ENCODE data around the gene COX8A.
"Not testable (repeated sequence)": the region's sequence is repeated elsewhere in the genome, so short reads cannot be mapped to it uniquely, and the experiment has no call there.

The COX8A gene, protein sequence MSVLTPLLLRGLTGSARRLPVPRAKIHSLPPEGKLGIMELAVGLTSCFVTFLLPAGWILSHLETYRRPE

GRCh38 chr11:63974259-63975143 lies at the start of gene COX8A:
Gene COX8A (plus strand): TSS chr11:63974620. CDS start chr11:63974681, 61 bp downstream.
- DNase-seq: peak; percentile 70 to 99 (median 96)

- no peak for DNase-seq
These were observed 44.8 kb upstream of the COX8A start for GRCh38 chr11:63929616-63930015.

DNA sequence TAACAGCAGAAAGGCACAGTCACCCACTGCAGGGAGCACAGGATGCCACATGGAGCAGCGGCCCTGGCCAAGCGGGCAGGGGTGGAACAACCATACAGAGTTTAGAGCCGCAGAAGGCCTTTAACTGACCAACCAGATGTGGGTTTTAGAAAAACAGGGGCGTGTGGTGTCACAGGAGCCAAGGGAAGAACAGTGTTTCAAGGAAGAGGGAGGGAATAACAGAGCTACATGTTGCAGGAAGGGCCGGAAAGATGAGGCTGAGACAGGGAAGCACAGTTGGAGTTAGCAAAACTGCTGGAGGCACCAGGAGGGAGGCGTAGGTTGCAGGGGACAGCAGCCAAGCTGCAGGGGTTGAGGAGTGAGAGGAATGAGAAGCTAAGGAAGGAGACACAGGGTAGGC lies 43.4 kb upstream of the COX8A start:
- no peak for DNase-seq

- no peak for DNase-seq
These were observed 42.5 kb upstream of the COX8A start for GRCh38 chr11:63931876-63932275.

DNA sequence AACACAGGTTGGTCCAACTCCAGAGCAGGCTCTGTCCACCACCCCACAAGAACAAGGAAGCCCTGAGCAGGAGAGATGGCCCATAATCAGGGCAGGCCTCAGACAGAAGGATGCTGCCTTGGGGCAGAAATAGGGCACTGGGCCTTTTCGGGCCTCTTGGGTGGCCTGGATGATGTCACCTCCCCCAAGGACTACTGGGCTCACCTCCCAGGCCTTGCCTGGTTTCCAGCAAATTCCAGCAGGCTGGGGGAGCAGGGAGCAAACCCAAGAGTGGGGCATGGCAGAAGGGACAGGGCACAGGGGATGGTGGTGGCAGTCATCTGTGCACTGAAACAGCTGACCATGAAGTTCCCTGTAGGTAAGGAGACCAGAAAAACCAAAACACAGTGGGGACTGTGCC lies 41.0 kb upstream of the COX8A start:
- peak in 9 of 14 donors; percentile 12 to 75 (median 40) for DNase-seq

DNA sequence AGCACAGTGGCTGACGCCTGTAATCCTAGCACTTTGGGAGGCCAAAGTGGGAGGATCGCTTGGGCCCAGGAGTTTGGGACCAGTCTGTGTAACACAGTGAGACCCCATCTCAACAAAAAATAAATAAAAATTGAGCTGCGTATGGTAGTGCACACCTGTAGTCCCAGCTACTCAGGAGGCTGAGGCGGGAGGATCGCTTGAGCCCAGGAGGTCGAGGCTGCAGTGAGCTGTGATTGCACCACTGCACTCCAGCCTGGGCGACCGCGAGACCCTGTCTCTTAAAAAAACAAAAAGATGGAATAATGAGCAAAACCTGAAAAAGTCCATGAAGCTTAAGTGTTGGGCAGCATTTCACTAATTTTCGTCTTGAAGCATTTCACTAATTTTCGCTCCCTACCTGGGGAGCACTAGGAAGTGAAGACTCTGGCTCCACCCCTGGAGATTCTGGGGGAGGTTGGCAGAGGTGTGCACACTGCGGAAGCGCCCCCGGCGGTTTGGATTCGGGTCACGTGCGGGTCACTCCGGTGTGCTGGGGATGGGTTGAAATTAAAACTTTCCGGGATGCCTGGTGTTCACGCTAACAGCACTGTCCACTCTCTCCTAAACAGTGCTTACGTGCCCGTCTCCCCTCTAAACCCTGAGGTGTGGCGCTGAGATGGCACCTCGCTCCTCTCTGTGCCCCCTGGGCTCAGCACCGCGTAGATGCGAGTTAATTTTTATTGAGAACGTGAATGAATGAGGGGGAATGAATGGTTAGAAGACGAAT lies 36.5 kb upstream of the COX8A start:
- DNase-seq: no peak

- peak in 12 of 14 donors; percentile 64 to 97 (median 82) for DNase-seq
These were observed 35.7 kb upstream of the COX8A start, which contains the start of gene NAA40 for GRCh38 chr11:63938479-63939396. Gene NAA40 (plus strand): TSS chr11:63939002. CDS start chr11:63939097, 95 bp downstream.

DNA sequence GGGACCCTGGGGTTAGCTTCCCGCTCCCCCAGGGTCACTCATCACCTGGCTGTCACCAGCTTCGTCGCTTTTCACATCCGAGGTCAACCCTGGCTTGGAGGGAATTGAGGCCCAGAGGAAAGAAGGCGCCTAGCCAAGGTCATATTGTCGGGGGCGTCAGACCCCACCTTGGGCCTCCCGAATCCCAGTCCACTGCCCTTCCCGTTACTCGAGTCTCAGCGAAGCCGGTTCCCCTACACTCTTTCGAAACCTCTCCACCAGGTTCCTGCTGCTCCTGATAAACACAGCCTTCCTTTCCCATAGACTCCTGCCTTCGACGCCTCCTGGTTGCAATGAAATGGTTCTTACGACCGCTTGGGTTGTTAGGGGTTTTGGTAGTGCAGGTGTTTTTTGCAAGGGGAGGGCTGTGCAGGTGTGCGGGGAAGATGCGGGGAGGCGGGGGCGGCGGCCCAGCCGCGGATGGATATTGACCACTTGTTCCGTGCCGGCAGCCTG lies 35.0 kb upstream of the COX8A start:
- DNase-seq: peak in 6 of 14 donors; percentile 9 to 53 (median 46)

- DNase-seq: no peak
These were observed 33.6 kb upstream of the COX8A start for GRCh38 chr11:63940786-63941185.

- no peak for DNase-seq
These were observed 32.5 kb upstream of the COX8A start for GRCh38 chr11:63941901-63942300.

DNA sequence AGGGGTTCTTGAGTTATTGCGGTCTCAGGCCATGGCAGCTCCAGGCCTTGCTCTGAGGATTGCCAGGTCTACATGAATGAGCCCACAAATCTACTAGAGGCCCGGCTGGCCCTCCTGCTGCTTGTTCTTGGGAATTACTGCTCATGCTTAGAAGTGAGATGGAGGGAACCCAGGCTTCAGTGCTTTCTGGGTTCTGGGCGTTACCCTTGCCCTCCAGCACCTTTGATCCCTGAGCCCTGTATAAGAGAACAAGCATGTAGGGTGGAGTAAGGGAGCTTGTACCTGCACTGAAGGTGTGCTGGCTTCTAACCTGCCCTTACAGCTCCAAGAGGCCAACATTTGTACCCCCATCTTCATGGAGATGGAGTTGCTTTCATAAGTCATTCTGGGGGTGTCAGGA lies 31.6 kb upstream of the COX8A start:
- DNase-seq: no peak

DNA sequence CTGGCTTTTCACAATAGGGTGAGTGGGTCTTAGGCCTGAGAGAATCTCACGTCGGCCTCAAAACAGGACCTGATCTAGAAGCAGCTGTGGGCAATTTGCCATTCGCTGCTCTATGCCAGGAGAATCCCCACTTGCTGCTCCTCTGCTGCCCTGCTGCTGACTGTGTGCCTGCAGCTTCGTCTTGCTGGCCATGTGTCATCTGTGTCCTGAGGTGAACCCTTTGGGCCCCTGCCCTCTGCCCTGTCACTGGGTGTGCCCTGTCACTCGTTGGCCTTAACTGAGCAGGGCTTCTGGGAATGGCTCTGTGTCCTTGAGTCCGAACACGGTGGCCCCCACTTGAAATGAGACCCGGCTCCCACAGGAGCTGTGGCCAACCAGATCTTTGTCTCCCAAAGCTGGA lies 29.4 kb upstream of the COX8A start:
- DNase-seq: peak in 2 of 14 donors; percentile 15 to 26

DNA sequence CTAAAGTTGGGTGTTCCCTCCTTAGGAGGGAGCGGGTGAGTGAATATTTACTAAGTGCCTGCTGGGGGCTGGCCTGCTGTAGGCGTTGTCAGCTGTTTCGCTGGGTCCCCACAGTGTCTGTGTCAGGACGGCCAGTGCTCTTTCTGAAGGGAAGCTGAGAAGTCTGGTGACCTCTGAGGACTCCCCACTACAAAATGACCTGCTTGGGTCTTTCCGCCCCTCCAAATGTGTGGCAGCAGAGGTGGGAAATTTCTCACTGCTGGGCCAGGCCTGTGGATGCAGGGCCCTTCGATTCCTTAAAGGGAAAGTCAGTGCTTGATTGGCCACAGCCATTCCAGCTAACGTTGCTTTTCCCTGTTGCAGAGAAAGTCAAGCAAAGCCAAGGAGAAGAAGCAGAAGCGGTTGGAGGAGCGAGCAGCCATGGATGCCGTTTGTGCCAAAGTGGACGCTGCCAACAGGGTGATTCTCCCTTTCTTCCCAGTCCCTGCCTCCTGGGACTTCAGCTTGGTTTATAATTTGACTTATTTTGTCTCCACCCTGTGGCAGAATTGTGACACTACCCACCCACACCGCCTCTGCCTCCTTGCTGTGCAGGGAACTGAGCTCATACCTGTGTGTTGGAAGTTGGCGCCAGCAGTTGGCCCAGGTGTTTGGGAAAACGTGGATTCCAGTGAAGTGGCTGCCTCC lies 28.8 kb upstream of the COX8A start:
- peak in 11 of 14 donors; percentile 41 to 75 (median 45) for DNase-seq

DNA sequence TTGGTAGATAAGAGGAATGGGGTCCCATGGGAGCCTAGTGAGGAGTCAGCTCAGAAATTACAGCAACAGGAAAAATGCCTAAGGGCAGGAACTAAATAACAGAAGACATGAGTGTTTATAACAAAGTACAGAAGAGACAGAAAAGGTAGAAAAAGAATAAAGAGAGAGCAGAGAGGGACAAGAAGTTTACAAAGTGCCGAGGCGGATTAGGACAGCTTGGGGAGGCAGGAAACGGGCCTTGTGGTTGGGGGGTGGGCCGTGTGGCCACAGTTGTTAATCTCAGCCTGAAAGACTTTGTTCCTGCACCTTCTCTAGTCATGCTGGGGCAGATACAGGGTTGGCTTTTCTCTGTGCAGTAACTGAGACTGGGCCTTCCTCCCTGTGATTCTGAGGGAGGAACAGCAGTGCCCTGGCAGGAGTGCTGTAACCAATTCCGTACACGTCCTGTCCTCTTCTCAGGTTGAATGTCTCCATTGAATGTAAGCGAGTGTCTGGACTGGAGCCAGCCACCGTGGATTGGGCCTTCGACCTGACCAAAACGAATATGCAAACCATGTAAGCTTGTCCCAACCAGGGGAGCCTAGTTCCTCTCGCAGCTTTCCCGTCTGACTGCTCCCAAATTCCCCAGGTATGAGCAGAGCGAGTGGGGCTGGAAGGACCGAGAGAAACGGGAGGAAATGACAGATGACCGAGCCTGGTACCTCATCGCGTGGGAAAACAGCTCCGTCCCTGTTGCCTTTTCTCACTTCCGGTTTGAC lies 22.5 kb upstream of the COX8A start:
- DNase-seq: no peak

DNA sequence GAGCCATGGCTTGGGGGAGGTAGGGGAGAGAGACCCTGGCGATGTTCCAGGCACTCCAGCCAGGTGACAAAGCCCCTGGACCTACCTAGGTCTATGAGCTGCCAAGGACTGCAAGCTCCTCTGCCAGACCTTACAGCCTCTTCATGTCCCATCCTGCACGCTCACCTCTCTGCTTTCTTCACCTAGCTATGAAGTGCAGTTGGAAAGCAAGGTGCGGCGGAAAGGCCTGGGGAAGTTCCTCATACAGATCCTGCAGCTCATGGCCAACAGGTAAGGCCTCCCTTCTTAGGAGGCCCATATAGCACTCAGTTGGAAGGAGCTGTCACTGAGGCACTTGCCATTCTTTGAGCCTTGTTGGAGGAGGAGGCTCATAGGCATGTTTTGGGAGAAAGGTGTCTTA lies 21.9 kb upstream of the COX8A start:
- DNase-seq: no peak

DNA sequence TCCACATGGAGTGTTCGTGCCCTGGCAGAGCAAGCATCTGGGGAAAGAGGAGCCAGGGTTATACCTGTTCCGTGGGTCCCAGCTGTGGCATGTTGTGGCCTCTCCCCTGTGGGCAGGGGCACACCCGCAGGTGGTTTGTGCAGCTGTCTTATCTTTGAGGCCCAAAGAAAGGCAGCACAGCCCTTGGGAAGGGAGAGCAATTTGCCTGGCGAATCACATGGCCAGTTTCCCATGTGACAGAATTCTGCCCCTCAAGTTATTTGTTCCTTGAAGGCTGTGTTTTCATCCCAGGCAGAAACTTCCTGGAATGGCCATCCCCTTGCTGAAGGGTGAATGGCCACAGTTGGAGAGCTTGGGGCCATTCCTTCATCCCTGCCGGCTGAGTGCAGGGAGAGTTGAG lies 16.4 kb upstream of the COX8A start:
- DNase-seq: no peak

DNA sequence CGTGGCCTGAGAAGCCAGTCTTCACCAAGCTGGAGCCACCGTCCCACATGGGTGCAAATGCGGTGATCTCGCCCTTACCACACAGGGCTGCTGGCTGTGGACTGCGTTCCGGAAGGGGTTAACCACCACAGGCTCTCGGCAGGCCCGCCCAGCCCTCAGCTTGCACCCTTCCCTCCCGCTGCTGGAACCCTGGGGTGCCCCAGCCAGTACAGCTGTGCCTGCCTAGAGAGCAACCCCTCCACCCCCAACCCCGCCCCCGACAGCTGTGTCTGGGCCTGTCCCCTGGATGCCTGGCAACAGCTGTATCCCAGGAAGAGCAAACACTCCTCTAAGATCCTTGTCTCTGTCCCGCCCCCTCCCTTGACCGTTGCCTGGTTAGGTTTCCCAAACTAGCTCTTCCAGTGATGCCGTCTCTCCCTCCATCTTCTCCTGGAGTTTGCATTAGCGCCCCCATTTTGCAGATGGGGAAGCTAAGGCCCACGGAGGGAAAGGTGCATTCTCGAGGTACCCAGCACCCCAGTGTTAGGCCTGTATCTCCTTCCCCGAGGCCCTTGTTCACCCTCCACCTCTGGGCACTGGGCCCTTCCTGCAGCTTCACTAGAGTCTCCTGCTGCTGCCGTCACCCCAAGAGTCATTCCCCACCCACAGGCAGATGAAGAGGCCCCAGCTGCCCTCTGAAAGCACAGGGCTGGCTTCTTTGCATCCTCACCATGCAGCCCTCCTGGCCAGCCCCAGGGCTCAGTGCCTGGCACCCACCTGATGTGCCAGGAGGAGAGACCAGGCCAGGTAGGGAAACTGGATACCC lies 12.6 kb upstream of the COX8A start:
- no peak for DNase-seq

- not testable (repeated sequence) for DNase-seq
These were observed 10.5 kb upstream of the COX8A start for GRCh38 chr11:63963895-63964294.

GRCh38 chr11:63966444-63966843 lies 8.0 kb upstream of the COX8A start:
- no peak for DNase-seq

DNA sequence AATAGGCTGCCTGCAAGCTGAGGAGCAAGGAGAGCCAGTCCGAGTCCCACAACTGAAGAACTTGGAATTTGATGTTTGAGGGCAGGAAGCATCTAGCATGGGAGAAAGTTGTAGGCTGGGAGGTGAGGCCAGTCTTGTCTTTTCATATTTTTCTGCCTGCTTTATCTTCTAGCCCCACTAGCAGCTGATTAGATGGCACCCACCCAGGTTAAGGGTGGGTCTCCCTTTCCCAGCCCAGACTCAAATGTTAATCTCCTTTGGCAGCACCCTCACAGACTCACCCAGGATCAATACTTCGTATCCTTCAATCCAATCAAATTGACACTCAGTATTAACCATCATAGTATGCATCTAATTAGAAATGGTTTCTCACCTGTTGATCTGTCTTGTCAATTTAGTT lies 5.0 kb upstream of the COX8A start:
- no peak for DNase-seq

Data from C1 segment of cervical spinal cord (tissue), 14 donors.